Hypothalamus (tissue), 51 donors: ENCODE results near the gene SPACDR.
A peak's percentile ranks its signal among the peaks of the same experiment; 100 is the strongest.
"Not testable (repeated sequence)": the region's sequence is repeated elsewhere in the genome, so short reads cannot be mapped to it uniquely, and the experiment has no call there.

Experiments used
- DNase-seq, 51 donors: peaks; one replicate each; lab custom pipeline; 2025; lab: John Stamatoyannopoulos, UW

The SPACDR gene

GRCh38 chr7:100464210-100464660 is at the start of gene SPACDR:
SPACDR (minus strand) TSS chr7:100464260; CDS start chr7:100464025, 235 bp downstream.
- no peak for DNase-seq

GRCh38 chr7:100513212-100513810 is 49.3 kb upstream of the SPACDR start:
- DNase-seq, result no peak

GRCh38 chr7:100510437-100511239 is 46.6 kb upstream of the SPACDR start:
- DNase-seq, result no peak

GRCh38 chr7:100509231-100509630 is 45.2 kb upstream of the SPACDR start:
- peak in 1 of 51 donors; percentile 44 for DNase-seq

GRCh38 chr7:100506356-100506923 is 42.4 kb upstream of the SPACDR start:
- no peak for DNase-seq

- DNase-seq, result no peak
Measured at GRCh38 chr7:100504887-100505611, 41.0 kb upstream of the SPACDR start.

- not testable (repeated sequence) for DNase-seq
Measured at GRCh38 chr7:100504031-100504430, 40.0 kb upstream of the SPACDR start.

GRCh38 chr7:100500743-100501142 is 36.7 kb upstream of the SPACDR start:
- DNase-seq, result not testable (repeated sequence)

- DNase-seq, result no peak
Measured at GRCh38 chr7:100496509-100496908, 32.4 kb upstream of the SPACDR start.

GRCh38 chr7:100493476-100494264 is 29.6 kb upstream of the SPACDR start:
- peak in 38 of 51 donors; percentile 13 to 82 (median 58) for DNase-seq

GRCh38 chr7:100492738-100493475 is 28.8 kb upstream of the SPACDR start:
- no peak for DNase-seq

- DNase-seq, result no peak
Measured at GRCh38 chr7:100491192-100491578, 27.1 kb upstream of the SPACDR start.

- no peak for DNase-seq
Measured at GRCh38 chr7:100490483-100491191, 26.6 kb upstream of the SPACDR start.

GRCh38 chr7:100489824-100490223 is 25.8 kb upstream of the SPACDR start:
- peak in 49 of 51 donors; percentile 29 to 98 (median 88) for DNase-seq

- no peak for DNase-seq
Measured at GRCh38 chr7:100489121-100489520, 25.1 kb upstream of the SPACDR start.

- no peak for DNase-seq
Measured at GRCh38 chr7:100488333-100489095, 24.5 kb upstream of the SPACDR start.

- DNase-seq, result peak in 4 of 51 donors; percentile 25 to 37 (median 30)
Measured at GRCh38 chr7:100486753-100487446, 22.8 kb upstream of the SPACDR start.
